Measurements from ENCODE around the gene CENPA.

CENPA gene

GRCh38 chr2:26840937-26841610 lies 55.2 kb downstream of the CENPA start:
- DNase-seq (ENCODE audit: low read depth in 4 of 4, low spot score in 1 of 4) = no peak

- no peak for DNase-seq (ENCODE audit: low read depth in 4 of 4, low spot score in 1 of 4)
These were observed 57.2 kb downstream of the CENPA start for GRCh38 chr2:26843041-26843440.
